H1 (cell line): ENCODE data around the gene DBF4. TPM values are rescaled to one million over a fixed set of nuclear protein-coding genes. Genes with fewer than 3 reads are reported as not detected.
"Not testable (repeated sequence)": the region's sequence is repeated elsewhere in the genome, so short reads cannot be mapped to it uniquely, and the experiment has no call there.

ENCODE experiments used
- CTCF ChIA-PET: fragments of 300-600 bp; sonication (Branson Sonifier 250); formaldehyde crosslinking; loops from one replicate; lab custom pipeline; 2021; ENCODE audit not compliant: partially characterized antibody; lab: Charles Lee
- POLR2A ChIA-PET: fragments of 300-600 bp; sonication (Branson Sonifier 250); formaldehyde crosslinking; loops from one replicate; lab custom pipeline; 2021; ENCODE audit warnings: inconsistent platforms; ENCODE audit not compliant: partially characterized antibody; lab: Charles Lee
- DNase-seq, 2 experiments: peaks; one replicate each; pipeline versions ENCODE4 v3.0.0 to v3.0.0-alpha.2; 2010 to 2022; ENCODE audit warnings: low spot score in 2 of 2, low read depth in 1 of 2, mixed read lengths in 1 of 2
- FAIRE-seq: peaks from 2 replicates; lab custom pipeline; 2011; peaks lifted over from hg19 to GRCh38; lab: Jason Lieb, UNC
- H2AFZ ChIP-seq: 2 replicates; pipeline ENCODE4 v1.8.1; 2012; ENCODE audit warnings: low read length, inconsistent platforms
- H2AK5ac ChIP-seq: 2 replicates; pipeline ENCODE4 v1.6.1; 2013; ENCODE audit warnings: low read depth, low read length
- H2BK120ac ChIP-seq: replicated peaks from 2 replicates; pipeline ENCODE3; 2013; ENCODE audit warnings: low read depth, low read length, inconsistent platforms
- H2BK12ac ChIP-seq: 2 replicates; pipeline ENCODE4 v1.6.1; 2013; ENCODE audit warnings: low read depth, low read length
- H2BK15ac ChIP-seq: 2 replicates; pipeline ENCODE4 v1.6.1; 2013; ENCODE audit warnings: low read length
- H2BK20ac ChIP-seq: 2 replicates; pipeline ENCODE4 v1.6.1; 2013; ENCODE audit warnings: low read length
- H2BK5ac ChIP-seq: 2 replicates; pipeline ENCODE4 v1.6.1; 2013; ENCODE audit warnings: low read depth, low read length
- H3K14ac ChIP-seq: 2 replicates; pipeline ENCODE4 v1.6.1; 2013; ENCODE audit warnings: inconsistent platforms; ENCODE audit not compliant: insufficient read length
- H3K18ac ChIP-seq: 2 replicates; pipeline ENCODE4 v1.6.1; 2013; ENCODE audit warnings: low read length; ENCODE audit errors: extremely low read depth
- H3K23ac ChIP-seq: 2 replicates; pipeline ENCODE4 v1.6.1; 2013; ENCODE audit warnings: inconsistent platforms; ENCODE audit not compliant: insufficient read length
- H3K23me2 ChIP-seq: 2 replicates; pipeline ENCODE4 v1.6.1; 2013; ENCODE audit warnings: low read depth, low read length
- H3K27ac ChIP-seq: 2 replicates; pipeline ENCODE4 v1.6.1; 2011; ENCODE audit warnings: low read depth, low read length, inconsistent platforms
- H3K27me3 ChIP-seq, 4 experiments: replicated peaks in 1 of 4; 1 replicate in 1 of 4; 2 replicates in 3 of 4; pipeline versions ENCODE4 v1.6.1 to v1.8.1; 2011 to 2013; ENCODE audit warnings: low read length in 3 of 4, mild to moderate bottlenecking in 3 of 4, inconsistent platforms in 2 of 4, mixed read lengths in 2 of 4, moderate library complexity in 1 of 4; ENCODE audit not compliant: control insufficient read depth in 3 of 4, insufficient read depth in 3 of 4; ENCODE audit errors: extremely low read depth in 1 of 4
- H3K36me3 ChIP-seq, 4 experiments: 2 replicates each; pipeline versions ENCODE4 v1.6.1 to v1.8.1; 2011 to 2013; ENCODE audit warnings: mild to moderate bottlenecking in 4 of 4, low read length in 3 of 4, moderate library complexity in 2 of 4, control low read depth in 1 of 4, inconsistent platforms in 1 of 4; ENCODE audit not compliant: insufficient read depth in 4 of 4, control insufficient read depth in 2 of 4
- H3K4ac ChIP-seq: replicated peaks from 2 replicates; pipeline ENCODE3; 2013; ENCODE audit warnings: low read length, low read depth, mixed read lengths, inconsistent platforms; ENCODE audit not compliant: insufficient read length
- H3K4me1 ChIP-seq, 4 experiments: replicated peaks in 1 of 4; 1 replicate in 1 of 4; 2 replicates in 3 of 4; pipeline versions ENCODE4 v1.6.1 to v1.8.1; 2011 to 2013; ENCODE audit warnings: low read length in 3 of 4, inconsistent platforms in 2 of 4, mixed read lengths in 1 of 4; ENCODE audit not compliant: insufficient read depth in 4 of 4, control insufficient read depth in 3 of 4
- H3K4me2 ChIP-seq, 2 experiments: 2 replicates each; pipeline versions ENCODE4 v1.6.1 to v1.8.1; 2011 to 2013; ENCODE audit warnings: low read depth in 2 of 2, low read length in 2 of 2, control low read depth in 1 of 2, inconsistent platforms in 1 of 2, mild to moderate bottlenecking in 1 of 2; ENCODE audit not compliant: insufficient read depth in 1 of 2
- H3K4me3 ChIP-seq, 4 experiments: fragments of 200-600, 300-600 bp in 1 of 4; sonication (generic), shearing (Covaris generic), sonication (Bioruptor Twin) in 1 of 4; 2 replicates each; pipeline versions ENCODE4 v1.5.1 to v1.8.1; 2011 to 2016; ENCODE audit warnings: low read length in 4 of 4, low read depth in 3 of 4, control low read depth in 2 of 4, inconsistent platforms in 2 of 4, mild to moderate bottlenecking in 2 of 4, mixed read lengths in 1 of 4, moderate library complexity in 1 of 4; ENCODE audit not compliant: insufficient read depth in 2 of 4; ENCODE audit errors: extremely low read depth in 1 of 4
- H3K56ac ChIP-seq: replicated peaks from 2 replicates; pipeline ENCODE3; 2013; ENCODE audit warnings: low read depth, mild to moderate bottlenecking, mixed read lengths, low read length, inconsistent platforms; ENCODE audit not compliant: insufficient read length
- H3K79me1 ChIP-seq: 2 replicates; pipeline ENCODE4 v1.6.1; 2013; ENCODE audit warnings: low read depth, low read length, control low read depth
- H3K79me2 ChIP-seq, 2 experiments: 2 replicates each; pipeline versions ENCODE4 v1.6.1 to v1.8.1; 2012 to 2013; ENCODE audit warnings: low read length in 2 of 2, mild to moderate bottlenecking in 2 of 2, inconsistent platforms in 1 of 2; ENCODE audit not compliant: insufficient read depth in 2 of 2, control insufficient read depth in 1 of 2
- H3K9ac ChIP-seq, 4 experiments: replicated peaks in 1 of 4; 1 replicate in 1 of 4; 2 replicates in 3 of 4; pipeline versions ENCODE4 v1.6.1 to v1.8.1; 2011 to 2013; ENCODE audit warnings: low read depth in 3 of 4, low read length in 3 of 4, control low read depth in 2 of 4, mild to moderate bottlenecking in 2 of 4, moderate library complexity in 2 of 4, inconsistent platforms in 1 of 4; ENCODE audit errors: extremely low read depth in 1 of 4
- H3K9me3 ChIP-seq, 2 experiments: 2 replicates each; pipeline versions ENCODE4 v1.6.1 to v1.8.1; 2012 to 2013; ENCODE audit warnings: mild to moderate bottlenecking in 2 of 2, moderate library complexity in 2 of 2, control low read depth in 1 of 2, inconsistent platforms in 1 of 2, low read depth in 1 of 2, low read length in 1 of 2, mixed read lengths in 1 of 2; ENCODE audit not compliant: insufficient read depth in 2 of 2
- H4K20me1 ChIP-seq, 2 experiments: replicated peaks in 1 of 2; 2 replicates each; pipeline versions ENCODE3 to v1.8.1; 2011 to 2013; ENCODE audit warnings: inconsistent platforms in 2 of 2, low read length in 2 of 2, mild to moderate bottlenecking in 1 of 2; ENCODE audit not compliant: insufficient read depth in 2 of 2, control insufficient read depth in 1 of 2
- H4K5ac ChIP-seq: 2 replicates; pipeline ENCODE4 v1.6.1; 2013; ENCODE audit warnings: low read length, low read depth, mixed read lengths, inconsistent platforms; ENCODE audit not compliant: insufficient read length
- H4K8ac ChIP-seq: 2 replicates; pipeline ENCODE4 v1.8.0; 2013; ENCODE audit warnings: mild to moderate bottlenecking, moderate library complexity, low read length, inconsistent platforms; ENCODE audit not compliant: insufficient read depth; ENCODE audit errors: extremely low read depth
- H4K91ac ChIP-seq: replicated peaks from 2 replicates; pipeline ENCODE3; 2013; ENCODE audit warnings: low read length, mixed read lengths, inconsistent platforms; ENCODE audit not compliant: insufficient read length
- polyA plus RNA-seq, 7 experiments: library from polyadenylated mRNA; depleted of rRNA in 3 of 7; stranded (reverse) in 5 of 7; unstranded in 2 of 7; fragments of >200 nt in 5 of 7; fragments of 200-250 nt in 2 of 7; gene quantifications; 1 replicate in 5 of 7; 2 replicates in 1 of 7; 4 replicates in 1 of 7; pipeline versions ENCODE4 v1.2.1 to v1.2.3, GENCODE V29; 2011 to 2013; ENCODE audit warnings: missing spikeins in 2 of 7, mixed read lengths in 2 of 7
- total RNA-seq: library from RNA; stranded (reverse); fragmentation: NEBNext Ultra II Directional; extraction: Animal tissue kit (Norgen Biotek cat#: 25700); gene quantifications from 2 replicates; pipeline ENCODE4 v1.2.1, GENCODE V29; 2021

Gene DBF4
- total and polyA plus RNA-seq, 2 of the 8 experiments (the other 6 are each of a cell fraction or from before 2014, with no cell fraction given), result 8.7 to 82.4 TPM

- H2AK5ac ChIP-seq, H4K5ac ChIP-seq, H2BK20ac ChIP-seq, H2BK120ac ChIP-seq, H3K4me2 ChIP-seq, H2AFZ ChIP-seq, H3K9ac ChIP-seq, H3K23me2 ChIP-seq, H2BK12ac ChIP-seq, H3K27ac ChIP-seq, H3K79me1 ChIP-seq, H4K8ac ChIP-seq, H3K79me2 ChIP-seq, H3K4me1 ChIP-seq, H2BK5ac ChIP-seq, H2BK15ac ChIP-seq, H3K4me3 ChIP-seq, POLR2A ChIA-PET, H3K14ac ChIP-seq, H3K56ac ChIP-seq, FAIRE-seq, H3K23ac ChIP-seq, H3K18ac ChIP-seq, H4K91ac ChIP-seq, DNase-seq, H3K27me3 ChIP-seq, H4K20me1 ChIP-seq, H3K36me3 ChIP-seq, H3K9me3 ChIP-seq, H3K4ac ChIP-seq: not testable (repeated sequence)
- CTCF ChIA-PET, result interaction anchor here (0.7 kb wide), 1 partner anchor 280 kb away, joined by 3 read pairs; no protein-coding TSS in a partner anchor
Observed at GRCh38 chr7:87945926-87946325, 69.6 kb downstream of the DBF4 start.
